NOMO-1 (cell line): ENCODE measurements around the gene SAMD4B.
"Not testable (repeated sequence)": the region's sequence is repeated elsewhere in the genome, so short reads cannot be mapped to it uniquely, and the experiment has no call there.

ENCODE experiments used
- DNase-seq, 2 experiments: peaks; one replicate each; lab custom pipeline; 2025; ENCODE audit not compliant: unreplicated experiment in 2 of 2; lab: John Stamatoyannopoulos, UW

The SAMD4B gene

GRCh38 chr19:39362682-39363657 lies 20.7 kb downstream of the SAMD4B start:
- no peak for DNase-seq

- DNase-seq: no peak
Measured at GRCh38 chr19:39363901-39364457, 21.8 kb downstream of the SAMD4B start.

GRCh38 chr19:39365531-39365930 lies 23.3 kb downstream of the SAMD4B start:
- no peak for DNase-seq

- DNase-seq: no peak
Measured at GRCh38 chr19:39369200-39369599, 27.0 kb downstream of the SAMD4B start.

GRCh38 chr19:39370735-39371134 lies 28.5 kb downstream of the SAMD4B start:
- no peak for DNase-seq

GRCh38 chr19:39372047-39372802 lies 30.0 kb downstream of the SAMD4B start:
- no peak for DNase-seq

GRCh38 chr19:39372941-39373340 lies 30.7 kb downstream of the SAMD4B start:
- no peak for DNase-seq

GRCh38 chr19:39375929-39376328 lies 33.7 kb downstream of the SAMD4B start:
- DNase-seq: no peak

- no peak for DNase-seq
Measured at GRCh38 chr19:39377373-39378362, 35.4 kb downstream of the SAMD4B start.

GRCh38 chr19:39379366-39379765 lies 37.1 kb downstream of the SAMD4B start:
- DNase-seq: not testable (repeated sequence)

GRCh38 chr19:39379865-39380396 lies 37.7 kb downstream of the SAMD4B start:
- DNase-seq: no peak

GRCh38 chr19:39380521-39381502 lies 38.6 kb downstream of the SAMD4B start:
- DNase-seq: no peak

GRCh38 chr19:39381910-39382611 lies 39.8 kb downstream of the SAMD4B start:
- no peak for DNase-seq

- DNase-seq: no peak
Measured at GRCh38 chr19:39382991-39383828, 41.0 kb downstream of the SAMD4B start.

- DNase-seq: no peak
Measured at GRCh38 chr19:39384839-39385568, 42.8 kb downstream of the SAMD4B start.

GRCh38 chr19:39385629-39386411 lies 43.6 kb downstream of the SAMD4B start:
- no peak for DNase-seq
